NCI-H2196 treated with DMSO at 0.1 percent for 48 hours (cell line): ENCODE data around the gene MITF.

Source experiments
- DNase-seq: peaks from one replicate; lab custom pipeline; 2025; ENCODE audit not compliant: unreplicated experiment; lab: John Stamatoyannopoulos, UW

Gene MITF

DNA sequence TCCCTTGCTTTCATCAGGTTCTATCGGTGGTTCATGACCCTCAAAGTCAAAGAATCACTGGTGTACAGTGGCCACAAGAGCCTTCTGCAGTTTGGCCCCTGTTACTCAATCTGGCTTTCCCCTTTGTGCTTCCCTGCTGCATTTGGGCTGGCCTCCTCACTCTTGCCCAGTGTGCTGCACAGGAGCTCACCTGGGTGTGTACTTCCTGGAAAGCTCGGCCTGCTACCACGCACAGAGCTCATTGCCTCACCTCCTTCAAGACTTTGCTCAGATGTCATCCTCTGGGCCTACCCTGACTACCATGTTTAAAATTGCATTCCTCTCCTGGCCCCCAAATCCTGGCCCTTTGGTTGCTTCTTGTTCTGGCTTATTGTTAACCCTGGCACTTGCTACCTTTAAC, 90.9 kb downstream of the MITF start:
- no peak for DNase-seq

DNA sequence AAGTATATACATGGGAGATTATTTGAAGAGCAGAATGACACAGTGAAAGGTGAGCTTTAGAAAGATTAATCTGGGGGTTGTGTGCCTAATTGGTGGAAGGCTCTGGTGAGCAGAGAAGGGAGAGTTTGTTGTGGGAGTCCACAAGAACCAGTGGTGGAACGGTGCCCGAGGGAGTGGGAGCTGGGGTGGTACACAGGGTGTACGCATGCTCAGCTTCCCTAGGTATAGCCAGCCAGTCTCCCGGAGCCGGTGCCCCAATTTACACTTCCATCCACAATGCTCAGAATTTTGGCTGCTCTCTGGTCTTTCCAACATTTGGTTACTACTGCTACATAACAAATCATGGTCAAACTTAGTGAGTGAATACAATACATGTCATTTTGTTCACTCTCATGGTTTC, 92.5 kb downstream of the MITF start:
- DNase-seq: no peak

- no peak for DNase-seq
Measured at GRCh38 chr3:69833591-69833990, 94.3 kb downstream of the MITF start.

DNA sequence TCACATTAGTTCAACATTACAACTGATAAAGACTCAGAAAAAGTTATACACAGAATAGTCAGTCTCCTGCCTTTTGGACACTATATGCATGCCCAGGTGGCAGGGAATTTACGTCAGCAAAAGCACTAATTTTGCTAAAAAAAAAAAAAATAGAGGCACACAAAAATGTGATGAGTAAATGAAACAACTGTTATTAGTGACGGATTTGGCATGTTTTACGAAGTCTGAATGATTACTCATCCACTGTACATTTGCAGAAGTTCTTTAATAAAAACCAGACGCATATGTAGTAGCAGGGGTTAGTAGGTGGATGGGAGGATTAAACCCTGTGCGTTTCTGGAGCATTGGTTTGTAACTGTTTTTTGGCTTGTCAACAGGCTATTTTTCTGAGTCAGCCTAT, 99.0 kb downstream of the MITF start:
- no peak for DNase-seq

- DNase-seq: no peak
Measured at GRCh38 chr3:69838696-69839515, 99.6 kb downstream of the MITF start.

DNA sequence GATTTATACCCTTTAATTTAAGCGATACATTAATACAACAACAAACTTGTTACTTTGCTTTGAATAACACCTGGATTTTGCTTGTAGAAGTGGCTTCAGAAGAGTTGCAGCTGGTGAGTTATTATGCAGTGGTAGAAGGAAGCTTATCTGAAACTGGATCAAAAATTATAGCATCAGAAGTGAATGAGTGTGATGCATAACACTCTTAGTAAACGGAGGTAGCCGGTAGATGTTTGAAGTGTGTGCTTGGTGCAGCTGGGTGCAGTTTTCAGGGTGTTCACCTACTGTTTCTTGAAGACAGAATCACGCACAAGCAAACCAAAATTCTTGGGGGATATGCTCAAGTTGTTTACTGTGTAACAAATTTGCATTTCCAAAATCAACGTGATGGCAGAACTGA, 103.1 kb downstream of the MITF start:
- DNase-seq: no peak

DNA sequence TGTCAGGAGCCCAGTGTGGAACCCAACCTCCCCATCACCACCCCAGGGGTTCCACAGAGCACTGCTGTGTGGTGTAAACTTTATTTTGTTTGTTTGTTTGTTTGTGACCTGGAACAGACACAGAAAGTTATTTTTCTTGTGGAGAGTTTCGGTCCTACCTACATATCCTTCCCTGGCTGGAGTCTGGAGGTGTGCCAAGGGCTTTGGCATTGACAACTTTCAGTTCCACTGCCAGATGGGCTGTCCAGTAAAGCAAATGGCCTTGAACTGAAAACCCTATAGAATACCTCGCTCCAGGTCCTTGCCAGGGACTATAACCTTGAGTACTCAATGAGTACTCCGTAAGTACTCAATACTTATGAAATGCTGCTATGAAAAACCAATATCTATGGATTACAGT, 103.5 kb downstream of the MITF start:
- DNase-seq: no peak

DNA sequence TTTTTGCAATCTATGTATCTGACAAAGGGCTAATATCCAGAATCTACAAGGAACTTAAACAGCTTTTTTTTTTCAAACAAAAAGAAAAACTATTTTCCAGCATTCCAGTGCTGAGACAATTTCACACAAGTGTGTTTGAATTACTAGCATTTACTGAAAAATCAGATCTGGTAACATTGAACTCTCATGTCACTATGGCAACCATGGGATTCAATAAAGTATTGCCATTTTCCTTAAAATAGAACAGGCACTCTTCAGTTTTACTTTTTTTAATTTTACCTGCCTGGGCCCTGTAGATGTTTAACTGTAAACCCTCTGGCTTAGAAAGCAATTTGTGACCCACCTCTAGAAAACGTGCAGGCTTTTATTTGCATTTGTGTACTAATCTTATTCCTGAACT, 105.4 kb downstream of the MITF start:
- DNase-seq: no peak

- DNase-seq: no peak
Measured at GRCh38 chr3:69847303-69847702, 108.0 kb downstream of the MITF start.

DNA sequence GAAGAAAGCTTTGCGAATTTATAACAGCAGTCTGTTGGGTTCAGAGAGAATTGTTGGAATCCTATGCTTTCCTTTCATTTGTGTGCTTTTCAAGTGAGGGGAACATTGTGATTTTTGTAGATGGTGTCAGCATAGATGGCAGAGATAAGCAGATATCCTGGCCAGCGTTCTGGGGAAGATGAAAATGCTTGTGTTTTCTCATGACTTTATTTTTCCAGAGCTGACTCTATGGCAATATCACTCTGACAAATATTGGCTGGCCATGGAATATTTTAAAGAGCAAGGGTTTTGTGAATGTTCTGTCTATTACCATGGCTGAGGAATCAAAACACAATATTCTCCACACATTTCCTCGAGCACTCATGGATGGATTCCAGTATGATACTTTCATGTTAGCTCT, 108.8 kb downstream of the MITF start:
- no peak for DNase-seq

DNA sequence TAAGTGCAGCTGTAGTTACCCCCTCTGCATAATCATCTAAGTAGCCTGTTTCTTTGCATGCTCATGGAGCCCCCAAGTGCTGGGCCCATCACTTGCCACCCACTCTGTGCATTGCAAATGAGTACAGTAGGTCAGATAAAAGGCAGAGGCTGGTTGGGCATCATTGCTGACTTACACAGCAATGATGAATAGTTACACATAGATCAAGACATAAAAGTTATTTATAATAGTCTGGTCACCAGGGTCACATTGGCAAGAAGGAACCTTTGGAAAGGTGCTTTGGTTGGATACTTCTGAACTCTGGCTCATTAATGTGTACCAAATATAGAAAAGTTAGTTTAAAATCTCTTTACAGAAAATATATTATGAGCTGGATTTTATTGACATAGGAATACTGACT, 111.6 kb downstream of the MITF start:
- DNase-seq: no peak

- DNase-seq: no peak
Measured at GRCh38 chr3:69853027-69853426, 113.8 kb downstream of the MITF start.

- DNase-seq: no peak
Measured at GRCh38 chr3:69855436-69856162, 116.3 kb downstream of the MITF start.

DNA sequence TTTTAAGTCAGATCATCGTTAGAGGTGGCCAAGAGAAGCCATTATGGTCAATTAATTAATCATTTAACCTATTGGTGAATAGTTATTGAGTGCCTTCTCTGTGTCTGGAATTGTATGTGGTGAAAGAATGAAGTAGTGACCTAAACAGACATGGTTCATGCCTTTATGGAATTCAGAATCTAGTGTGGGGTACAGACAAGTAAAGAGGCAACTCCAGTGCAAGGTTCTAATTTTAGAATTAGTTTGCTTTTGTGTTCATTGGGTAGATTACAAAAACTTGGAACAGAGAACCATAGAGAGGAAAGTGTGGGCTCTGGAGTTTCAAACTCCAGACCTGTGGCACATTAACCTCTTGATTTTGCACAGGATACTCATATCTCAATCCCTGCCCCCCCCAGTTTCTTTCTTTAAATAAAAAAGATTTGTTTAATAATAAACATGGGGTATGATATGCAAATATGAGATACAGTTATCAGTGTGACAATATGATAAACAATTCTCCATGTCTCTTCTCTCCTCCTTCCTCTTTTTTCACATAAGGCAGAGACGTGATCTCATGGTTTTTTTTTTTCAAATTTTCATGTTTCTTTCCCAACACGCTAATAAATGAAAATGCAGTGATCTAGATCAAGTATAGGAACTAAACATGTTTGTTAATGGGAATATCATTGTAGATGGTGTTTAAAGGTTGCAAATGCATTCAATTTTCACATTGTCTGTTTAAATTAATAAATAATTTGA, 117.9 kb downstream of the MITF start:
- no peak for DNase-seq

GRCh38 chr3:69861556-69861955, 122.3 kb downstream of the MITF start:
- no peak for DNase-seq

- no peak for DNase-seq
Measured at GRCh38 chr3:69864141-69864540, 124.9 kb downstream of the MITF start.

DNA sequence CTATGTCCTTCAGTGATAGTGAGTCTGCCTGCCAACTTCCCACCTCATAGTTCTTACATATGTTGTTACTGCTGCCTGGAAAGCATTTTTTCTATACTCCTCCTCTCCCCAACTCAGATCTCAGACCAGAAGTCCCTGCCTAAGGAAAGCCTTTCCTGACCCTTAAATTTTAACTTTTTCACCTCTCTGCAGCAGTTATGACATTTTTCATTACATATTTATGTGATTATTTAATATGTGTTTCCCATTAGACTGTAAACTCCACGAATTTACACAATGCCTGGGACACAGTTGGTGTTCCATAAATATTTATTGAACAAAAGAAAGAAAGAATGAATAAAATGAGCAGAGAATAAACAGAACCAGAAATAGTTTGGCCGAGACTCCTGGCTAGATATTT, 125.5 kb downstream of the MITF start:
- no peak for DNase-seq

- DNase-seq: no peak
Measured at GRCh38 chr3:69865925-69866679, 126.8 kb downstream of the MITF start.

GRCh38 chr3:69866988-69867720, 127.9 kb downstream of the MITF start:
- DNase-seq: no peak

- DNase-seq: no peak
Measured at GRCh38 chr3:69867941-69868505, 128.8 kb downstream of the MITF start.
